ENCODE measurements around the gene KCNQ1.

- no peak for TF ChIP-seq POLR2A (IDR thresholded peaks at IDR 0.05; ENCODE audit: low read length)
- TF ChIP-seq GATA1 (IDR thresholded peaks at IDR 0.05; ENCODE audit: low read depth, low read length): no peak
These were observed 19.8 kb downstream of the KCNQ1 start for GRCh38 chr11:2464451-2465165.
